K562 (cell line): ENCODE measurements around the gene CAPN7. TPM values are rescaled to one million over a fixed set of nuclear protein-coding genes. Genes with fewer than 3 reads are reported as not detected.

ENCODE experiments used
- ATF7 ChIP-seq: fragments of 450-650 bp; IDR thresholded peaks from 2 replicates; pipeline ENCODE4 v1.7.1; 2014; ENCODE audit warnings: mild to moderate bottlenecking, moderate library complexity
- CREM ChIP-seq: IDR thresholded peaks from 2 replicates; pipeline ENCODE4 v1.6.1; 2014; ENCODE audit warnings: antibody characterized with exemption, low read depth
- HDAC3 ChIP-seq: fragments of 450-650 bp; IDR thresholded peaks from 2 replicates; pipeline ENCODE4 v1.6.1; 2018; ENCODE audit warnings: borderline replicate concordance, mild to moderate bottlenecking, moderate library complexity; ENCODE audit not compliant: partially characterized antibody
- HSF4 ChIP-seq: fragments of 250-450 bp; sonication (Bioruptor Pico); IDR thresholded peaks from 2 replicates; pipeline ENCODE4 v2.1.2; 2022; ENCODE audit warnings: mild to moderate bottlenecking, moderate library complexity, borderline replicate concordance
- MTA3 ChIP-seq: fragments of 450-650 bp; formaldehyde crosslinking; IDR thresholded peaks from 2 replicates; pipeline ENCODE4 v1.6.1; 2017; ENCODE audit warnings: mild to moderate bottlenecking, borderline replicate concordance
- NUFIP1 ChIP-seq: fragments of 450-650 bp; IDR thresholded peaks from 2 replicates; pipeline ENCODE4 v1.6.1; 2018; ENCODE audit not compliant: partially characterized antibody
- U2AF1 ChIP-seq: fragments of 200-400 bp; formaldehyde crosslinking; optimal IDR thresholded peaks from 2 replicates; pipeline ENCODE3; 2017; ENCODE audit warnings: mild to moderate bottlenecking, low read depth, low read length, moderate library complexity
- ZNF124 ChIP-seq: sonication (generic); formaldehyde crosslinking; IDR thresholded peaks from 2 replicates; pipeline ENCODE4 v1.8.1; 2022; ENCODE audit warnings: missing genetic modification reagents
- ZNF589 ChIP-seq: fragments of 200-800 bp; sonication (Bioruptor generic); IDR thresholded peaks from 2 replicates; pipeline ENCODE4 v1.6.1; 2016; ENCODE audit warnings: low read depth, missing genetic modification characterization, missing compliant biosample characterization
- ZNF766 ChIP-seq: fragments of 200-800 bp; sonication (Bioruptor generic); conservative IDR thresholded peaks from 2 replicates; pipeline ENCODE4 v1.6.1; 2016; ENCODE audit warnings: missing genetic modification characterization, missing compliant biosample characterization
- polyA plus RNA-seq, 8 experiments: library from polyadenylated mRNA; depleted of rRNA in 4 of 8; stranded (reverse) in 5 of 8; unstranded in 3 of 8; fragments of >200 nt; fragmentation: Nextera tagmentation in 2 of 8; fragmentation: Illumina TruSeq in 1 of 8; extraction: Ambion mirVana in 2 of 8; extraction: Trizol in 1 of 8; gene quantifications; 2 replicates each; pipeline versions ENCODE4 v1.2.1 to v1.2.3, GENCODE V29; 2011 to 2014; ENCODE audit warnings: inconsistent platforms in 1 of 8, missing spikeins in 1 of 8
- total RNA-seq, 7 experiments: library from RNA; depleted of rRNA in 6 of 7; stranded (reverse); fragments of >200 nt in 6 of 7; fragmentation: Illumina TruSeq in 2 of 7; extraction: Trizol in 2 of 7; gene quantifications; 2 replicates each; pipeline versions ENCODE4 v1.2.1 to v1.2.3, GENCODE V29; 2011 to 2021; ENCODE audit warnings: low replicate concordance in 1 of 7
- TF ChIP-seq, protein P1 (sequence below): IDR thresholded peaks from 2 replicates; pipeline ENCODE4 v1.6.1; 2011; ENCODE audit warnings: borderline replicate concordance, low read depth, mild to moderate bottlenecking, moderate library complexity, low read length; ENCODE audit not compliant: insufficient read depth, poor library complexity, severe bottlenecking
- TF ChIP-seq, protein P2 (sequence below): fragments of 250-450 bp; sonication (Bioruptor Pico); IDR thresholded peaks from 2 replicates; pipeline ENCODE4 v1.5.0; 2021
- TF ChIP-seq, protein P3 (sequence below): fragments of 200-600 bp; sonication (generic); IDR thresholded peaks from one replicate; pipeline ENCODE4 v1.6.1; 2012; ENCODE audit warnings: mild to moderate bottlenecking, low read depth, low read length, inconsistent platforms
- TF ChIP-seq, protein P4 (sequence below): fragments of 250-450 bp; sonication (Bioruptor Pico); IDR thresholded peaks from 2 replicates; pipeline ENCODE4 v1.8.0; 2022; ENCODE audit warnings: moderate library complexity, mild to moderate bottlenecking, inconsistent platforms

CAPN7 gene
- total and polyA plus RNA-seq, 9 of the 15 experiments (the other 6 are each of a cell fraction or from before 2014, with no cell fraction given): 6.5 to 42.7 (median 32.7) TPM

DNA sequence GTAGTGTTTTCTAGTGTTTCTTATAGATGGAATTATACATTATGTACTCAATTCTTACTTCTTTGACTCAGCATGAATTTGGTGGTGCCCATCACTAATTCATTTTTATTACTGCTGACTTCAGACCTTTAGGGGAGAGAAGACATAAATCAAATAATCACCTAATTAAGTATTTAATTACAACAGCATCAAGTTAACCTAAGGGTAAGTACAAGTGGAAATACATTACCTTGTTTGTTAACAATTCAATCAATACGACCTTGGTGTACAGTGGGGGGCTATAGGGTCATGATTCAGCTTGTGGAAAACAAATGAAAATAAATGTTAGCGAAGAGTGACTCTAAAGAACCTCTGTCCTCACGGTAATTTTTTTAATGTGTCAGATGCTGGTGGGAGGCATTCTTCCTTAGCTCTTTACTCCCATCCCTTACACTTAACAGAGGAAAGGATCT, 538 bp upstream of the CAPN7 start (continued):
- TF ChIP-seq, protein P1, sequence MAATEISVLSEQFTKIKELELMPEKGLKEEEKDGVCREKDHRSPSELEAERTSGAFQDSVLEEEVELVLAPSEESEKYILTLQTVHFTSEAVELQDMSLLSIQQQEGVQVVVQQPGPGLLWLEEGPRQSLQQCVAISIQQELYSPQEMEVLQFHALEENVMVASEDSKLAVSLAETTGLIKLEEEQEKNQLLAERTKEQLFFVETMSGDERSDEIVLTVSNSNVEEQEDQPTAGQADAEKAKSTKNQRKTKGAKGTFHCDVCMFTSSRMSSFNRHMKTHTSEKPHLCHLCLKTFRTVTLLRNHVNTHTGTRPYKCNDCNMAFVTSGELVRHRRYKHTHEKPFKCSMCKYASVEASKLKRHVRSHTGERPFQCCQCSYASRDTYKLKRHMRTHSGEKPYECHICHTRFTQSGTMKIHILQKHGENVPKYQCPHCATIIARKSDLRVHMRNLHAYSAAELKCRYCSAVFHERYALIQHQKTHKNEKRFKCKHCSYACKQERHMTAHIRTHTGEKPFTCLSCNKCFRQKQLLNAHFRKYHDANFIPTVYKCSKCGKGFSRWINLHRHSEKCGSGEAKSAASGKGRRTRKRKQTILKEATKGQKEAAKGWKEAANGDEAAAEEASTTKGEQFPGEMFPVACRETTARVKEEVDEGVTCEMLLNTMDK: no peak
- TF ChIP-seq HDAC3 (peak; percentile 45), HSF4 (CRISPR knock-in tag) (no peak), CREM (no peak), ZNF124 (CRISPR knock-in tag) (no peak), NUFIP1 (no peak), MTA3 (no peak), ZNF766 (CRISPR knock-in tag) (no peak; the same call in 1 of the 2 replicates), ZNF589 (CRISPR knock-in tag) (peak; percentile 58; the same call in 1 of the 2 replicates), ATF7 (no peak), U2AF1 (no peak)
- TF ChIP-seq, protein P2, sequence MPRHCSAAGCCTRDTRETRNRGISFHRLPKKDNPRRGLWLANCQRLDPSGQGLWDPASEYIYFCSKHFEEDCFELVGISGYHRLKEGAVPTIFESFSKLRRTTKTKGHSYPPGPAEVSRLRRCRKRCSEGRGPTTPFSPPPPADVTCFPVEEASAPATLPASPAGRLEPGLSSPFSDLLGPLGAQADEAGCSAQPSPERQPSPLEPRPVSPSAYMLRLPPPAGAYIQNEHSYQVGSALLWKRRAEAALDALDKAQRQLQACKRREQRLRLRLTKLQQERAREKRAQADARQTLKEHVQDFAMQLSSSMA: no peak
- TF ChIP-seq, protein P3, sequence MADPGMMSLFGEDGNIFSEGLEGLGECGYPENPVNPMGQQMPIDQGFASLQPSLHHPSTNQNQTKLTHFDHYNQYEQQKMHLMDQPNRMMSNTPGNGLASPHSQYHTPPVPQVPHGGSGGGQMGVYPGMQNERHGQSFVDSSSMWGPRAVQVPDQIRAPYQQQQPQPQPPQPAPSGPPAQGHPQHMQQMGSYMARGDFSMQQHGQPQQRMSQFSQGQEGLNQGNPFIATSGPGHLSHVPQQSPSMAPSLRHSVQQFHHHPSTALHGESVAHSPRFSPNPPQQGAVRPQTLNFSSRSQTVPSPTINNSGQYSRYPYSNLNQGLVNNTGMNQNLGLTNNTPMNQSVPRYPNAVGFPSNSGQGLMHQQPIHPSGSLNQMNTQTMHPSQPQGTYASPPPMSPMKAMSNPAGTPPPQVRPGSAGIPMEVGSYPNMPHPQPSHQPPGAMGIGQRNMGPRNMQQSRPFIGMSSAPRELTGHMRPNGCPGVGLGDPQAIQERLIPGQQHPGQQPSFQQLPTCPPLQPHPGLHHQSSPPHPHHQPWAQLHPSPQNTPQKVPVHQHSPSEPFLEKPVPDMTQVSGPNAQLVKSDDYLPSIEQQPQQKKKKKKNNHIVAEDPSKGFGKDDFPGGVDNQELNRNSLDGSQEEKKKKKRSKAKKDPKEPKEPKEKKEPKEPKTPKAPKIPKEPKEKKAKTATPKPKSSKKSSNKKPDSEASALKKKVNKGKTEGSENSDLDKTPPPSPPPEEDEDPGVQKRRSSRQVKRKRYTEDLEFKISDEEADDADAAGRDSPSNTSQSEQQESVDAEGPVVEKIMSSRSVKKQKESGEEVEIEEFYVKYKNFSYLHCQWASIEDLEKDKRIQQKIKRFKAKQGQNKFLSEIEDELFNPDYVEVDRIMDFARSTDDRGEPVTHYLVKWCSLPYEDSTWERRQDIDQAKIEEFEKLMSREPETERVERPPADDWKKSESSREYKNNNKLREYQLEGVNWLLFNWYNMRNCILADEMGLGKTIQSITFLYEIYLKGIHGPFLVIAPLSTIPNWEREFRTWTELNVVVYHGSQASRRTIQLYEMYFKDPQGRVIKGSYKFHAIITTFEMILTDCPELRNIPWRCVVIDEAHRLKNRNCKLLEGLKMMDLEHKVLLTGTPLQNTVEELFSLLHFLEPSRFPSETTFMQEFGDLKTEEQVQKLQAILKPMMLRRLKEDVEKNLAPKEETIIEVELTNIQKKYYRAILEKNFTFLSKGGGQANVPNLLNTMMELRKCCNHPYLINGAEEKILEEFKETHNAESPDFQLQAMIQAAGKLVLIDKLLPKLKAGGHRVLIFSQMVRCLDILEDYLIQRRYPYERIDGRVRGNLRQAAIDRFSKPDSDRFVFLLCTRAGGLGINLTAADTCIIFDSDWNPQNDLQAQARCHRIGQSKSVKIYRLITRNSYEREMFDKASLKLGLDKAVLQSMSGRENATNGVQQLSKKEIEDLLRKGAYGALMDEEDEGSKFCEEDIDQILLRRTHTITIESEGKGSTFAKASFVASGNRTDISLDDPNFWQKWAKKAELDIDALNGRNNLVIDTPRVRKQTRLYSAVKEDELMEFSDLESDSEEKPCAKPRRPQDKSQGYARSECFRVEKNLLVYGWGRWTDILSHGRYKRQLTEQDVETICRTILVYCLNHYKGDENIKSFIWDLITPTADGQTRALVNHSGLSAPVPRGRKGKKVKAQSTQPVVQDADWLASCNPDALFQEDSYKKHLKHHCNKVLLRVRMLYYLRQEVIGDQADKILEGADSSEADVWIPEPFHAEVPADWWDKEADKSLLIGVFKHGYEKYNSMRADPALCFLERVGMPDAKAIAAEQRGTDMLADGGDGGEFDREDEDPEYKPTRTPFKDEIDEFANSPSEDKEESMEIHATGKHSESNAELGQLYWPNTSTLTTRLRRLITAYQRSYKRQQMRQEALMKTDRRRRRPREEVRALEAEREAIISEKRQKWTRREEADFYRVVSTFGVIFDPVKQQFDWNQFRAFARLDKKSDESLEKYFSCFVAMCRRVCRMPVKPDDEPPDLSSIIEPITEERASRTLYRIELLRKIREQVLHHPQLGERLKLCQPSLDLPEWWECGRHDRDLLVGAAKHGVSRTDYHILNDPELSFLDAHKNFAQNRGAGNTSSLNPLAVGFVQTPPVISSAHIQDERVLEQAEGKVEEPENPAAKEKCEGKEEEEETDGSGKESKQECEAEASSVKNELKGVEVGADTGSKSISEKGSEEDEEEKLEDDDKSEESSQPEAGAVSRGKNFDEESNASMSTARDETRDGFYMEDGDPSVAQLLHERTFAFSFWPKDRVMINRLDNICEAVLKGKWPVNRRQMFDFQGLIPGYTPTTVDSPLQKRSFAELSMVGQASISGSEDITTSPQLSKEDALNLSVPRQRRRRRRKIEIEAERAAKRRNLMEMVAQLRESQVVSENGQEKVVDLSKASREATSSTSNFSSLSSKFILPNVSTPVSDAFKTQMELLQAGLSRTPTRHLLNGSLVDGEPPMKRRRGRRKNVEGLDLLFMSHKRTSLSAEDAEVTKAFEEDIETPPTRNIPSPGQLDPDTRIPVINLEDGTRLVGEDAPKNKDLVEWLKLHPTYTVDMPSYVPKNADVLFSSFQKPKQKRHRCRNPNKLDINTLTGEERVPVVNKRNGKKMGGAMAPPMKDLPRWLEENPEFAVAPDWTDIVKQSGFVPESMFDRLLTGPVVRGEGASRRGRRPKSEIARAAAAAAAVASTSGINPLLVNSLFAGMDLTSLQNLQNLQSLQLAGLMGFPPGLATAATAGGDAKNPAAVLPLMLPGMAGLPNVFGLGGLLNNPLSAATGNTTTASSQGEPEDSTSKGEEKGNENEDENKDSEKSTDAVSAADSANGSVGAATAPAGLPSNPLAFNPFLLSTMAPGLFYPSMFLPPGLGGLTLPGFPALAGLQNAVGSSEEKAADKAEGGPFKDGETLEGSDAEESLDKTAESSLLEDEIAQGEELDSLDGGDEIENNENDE: no peak
- TF ChIP-seq, protein P4, sequence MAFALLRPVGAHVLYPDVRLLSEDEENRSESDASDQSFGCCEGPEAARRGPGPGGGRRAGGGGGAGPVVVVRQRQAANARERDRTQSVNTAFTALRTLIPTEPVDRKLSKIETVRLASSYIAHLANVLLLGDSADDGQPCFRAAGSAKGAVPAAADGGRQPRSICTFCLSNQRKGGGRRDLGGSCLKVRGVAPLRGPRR (CRISPR knock-in tag): no peak
